Panc1 (cell line): ENCODE measurements around the gene ANKRD23.

Source experiments
- CTCF ChIP-seq: fragments of 450-650 bp; IDR thresholded peaks from 2 replicates; pipeline ENCODE4 v1.5.1; 2017; ENCODE audit warnings: mild to moderate bottlenecking
- POLR2AphosphoS5 ChIP-seq: IDR thresholded peaks from 2 replicates; pipeline ENCODE4 v1.6.1; 2012; ENCODE audit warnings: mild to moderate bottlenecking, low read depth, low read length, moderate library complexity
- SIN3A ChIP-seq: IDR thresholded peaks from 2 replicates; pipeline ENCODE4 v1.6.1; 2012; ENCODE audit warnings: low read depth, mild to moderate bottlenecking, low read length, moderate library complexity, borderline replicate concordance; ENCODE audit not compliant: insufficient read depth

DNA sequence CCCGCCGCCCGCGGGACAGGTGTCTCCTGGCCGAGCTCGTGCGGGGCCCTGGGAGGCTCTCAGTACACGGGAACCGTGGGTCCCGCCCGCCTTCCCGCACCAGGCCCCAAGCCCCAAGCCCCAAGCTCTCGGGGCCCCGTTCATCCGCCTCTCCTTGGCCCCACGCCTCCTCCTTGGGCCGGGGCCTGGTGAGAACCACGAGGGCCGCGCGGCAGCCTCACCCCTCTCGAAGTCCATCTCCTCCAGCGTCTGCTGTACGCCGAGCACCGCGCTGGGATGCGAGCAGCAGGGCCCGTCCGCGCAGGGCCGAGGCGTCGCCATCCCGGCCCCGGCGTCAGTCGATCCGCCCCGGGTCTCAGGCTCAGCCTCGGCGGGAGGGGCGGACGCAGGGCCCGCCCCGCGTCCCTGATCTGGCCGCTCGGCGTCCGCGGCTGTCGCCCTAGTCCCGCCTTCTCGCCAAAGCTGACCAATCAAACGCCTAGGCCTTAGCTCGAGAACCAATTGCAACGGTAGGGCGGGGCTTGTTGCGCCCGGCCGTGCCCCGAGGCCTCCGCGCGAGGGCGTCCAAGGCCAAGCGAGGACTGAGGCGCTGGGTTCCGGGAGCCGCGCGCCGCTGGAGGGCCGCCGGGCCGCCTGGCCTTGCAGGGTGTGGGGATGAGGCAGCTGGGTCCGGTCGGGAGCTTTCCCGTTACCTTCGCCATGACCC is 14.0 kb upstream of the ANKRD23 start, which contains the start of gene ANKRD39:
- TF ChIP-seq CTCF (peak; percentile 95), SIN3A (no peak), POLR2AphosphoS5 (peak; percentile 60; the same call in 1 of the 2 replicates)
